Measurements from ENCODE around the gene SV2B. TPM values are rescaled to one million over a fixed set of nuclear protein-coding genes. Genes with fewer than 3 reads are reported as not detected.

The SV2B gene
- polyA plus RNA-seq, 1 donor (not counting 4 experiments of a cell fraction or from before 2014, with no cell fraction given), result 0.04 TPM

- Histone ChIP-seq H4K20me1 (ENCODE audit: control insufficient read depth, extremely low read depth, insufficient read depth, low read length) (no peaks in the 10 kb centered on the region), H3K9me3 (ENCODE audit: control insufficient read depth, low read depth, low read length) (no peaks in the 10 kb centered on the region), H3K79me2 (ENCODE audit: control insufficient read depth, insufficient read depth, low read length) (no peaks in the 10 kb centered on the region), H3K4me2 (ENCODE audit: control insufficient read depth, extremely low read depth, insufficient read depth, low read depth, low read length) (no peak overlapping the region), H3K9ac (ENCODE audit: control insufficient read depth, extremely low read depth, insufficient read depth, low read length) (no peak overlapping the region), H3K4me3 (ENCODE audit: control insufficient read depth in 2 of 3, extremely low read depth in 1 of 3, insufficient read depth in 2 of 3, low read depth in 1 of 3, low read length in 3 of 3) (no peak overlapping the region), H2AFZ (ENCODE audit: control insufficient read depth, low read length) (no peak overlapping the region), H3K27me3 (ENCODE audit: control insufficient read depth, extremely low read depth, insufficient read depth, low read length) (no peaks in the 10 kb centered on the region), H3K4me1 (ENCODE audit: control insufficient read depth, extremely low read depth, insufficient read depth, low read length) (no peaks in the 10 kb centered on the region), H3K27ac (ENCODE audit: control insufficient read depth, insufficient read depth, low read length) (no peak overlapping the region), H3K9me1 (ENCODE audit: control insufficient read depth, extremely low read depth, insufficient read depth, low read length) (no peaks in the 10 kb centered on the region), H3K36me3 (ENCODE audit: control insufficient read depth in 2 of 2, extremely low read depth in 1 of 2, insufficient read depth in 2 of 2, low read length in 2 of 2) (no peaks in the 10 kb centered on the region)
- dilution Hi-C loops (cut with MboI; ENCODE audit: extremely low pct_ligation_motif_present, low sequenced_read_pairs), result no loop called here
- no peak for TF ChIP-seq CTCF (optimal IDR thresholded peaks at IDR 0.05 in 1 of 3, IDR thresholded peaks at IDR 0.05 in 1 of 3, conservative IDR thresholded peaks at IDR 0.05 in 1 of 3; ENCODE audit: extremely low read depth in 1 of 3, insufficient read depth in 2 of 3, low read length in 3 of 3)
- TF ChIP-seq EZH2 (IDR thresholded peaks at IDR 0.05; ENCODE audit: low read length), result no peak
- DNase-seq (ENCODE audit: low read depth, low spot score) (no peak), FAIRE-seq (no peak)
Measured at GRCh38 chr15:91222052-91222451, 122.0 kb downstream of the SV2B start.

- TF ChIP-seq EZH2 (IDR thresholded peaks at IDR 0.05; ENCODE audit: low read length) (no peak), CTCF (optimal IDR thresholded peaks at IDR 0.05 in 1 of 3, IDR thresholded peaks at IDR 0.05 in 1 of 3, conservative IDR thresholded peaks at IDR 0.05 in 1 of 3; ENCODE audit: extremely low read depth in 1 of 3, insufficient read depth in 2 of 3, low read length in 3 of 3) (no peak)
- dilution Hi-C loops (cut with MboI; ENCODE audit: extremely low pct_ligation_motif_present, low sequenced_read_pairs), result no loop called here
Measured at GRCh38 chr15:91223863-91224262, 123.8 kb downstream of the SV2B start.

More at GRCh38 chr15:91223863-91224262, 123.8 kb downstream of the SV2B start:
- no peaks in the 10 kb centered on the region for H3K79me2 ChIP-seq (ENCODE audit: control insufficient read depth, insufficient read depth, low read length)
- H2AFZ ChIP-seq (ENCODE audit: control insufficient read depth, low read length), result no peak overlapping the region
- no peak overlapping the region for H3K27ac ChIP-seq (ENCODE audit: control insufficient read depth, insufficient read depth, low read length)
- H3K9me1 ChIP-seq (ENCODE audit: control insufficient read depth, extremely low read depth, insufficient read depth, low read length), result no peaks in the 10 kb centered on the region
- no peak overlapping the region for H3K4me3 ChIP-seq (ENCODE audit: control insufficient read depth in 2 of 3, extremely low read depth in 1 of 3, insufficient read depth in 2 of 3, low read depth in 1 of 3, low read length in 3 of 3)
- no peak overlapping the region for H3K9ac ChIP-seq (ENCODE audit: control insufficient read depth, extremely low read depth, insufficient read depth, low read length)
- H3K27me3 ChIP-seq (ENCODE audit: control insufficient read depth, extremely low read depth, insufficient read depth, low read length), result no peaks in the 10 kb centered on the region
- DNase-seq (ENCODE audit: low read depth, low spot score) (no peak), FAIRE-seq (no peak)
- H4K20me1 ChIP-seq (ENCODE audit: control insufficient read depth, extremely low read depth, insufficient read depth, low read length), result no peaks in the 10 kb centered on the region
- H3K9me3 ChIP-seq (ENCODE audit: control insufficient read depth, low read depth, low read length), result no peaks in the 10 kb centered on the region
- H3K36me3 ChIP-seq (ENCODE audit: control insufficient read depth in 2 of 2, extremely low read depth in 1 of 2, insufficient read depth in 2 of 2, low read length in 2 of 2), result no peaks in the 10 kb centered on the region
- no peaks in the 10 kb centered on the region for H3K4me1 ChIP-seq (ENCODE audit: control insufficient read depth, extremely low read depth, insufficient read depth, low read length)
- H3K4me2 ChIP-seq (ENCODE audit: control insufficient read depth, extremely low read depth, insufficient read depth, low read depth, low read length), result no peak overlapping the region
